Measurements from ENCODE around the gene ZCCHC7.

The ZCCHC7 gene

DNA sequence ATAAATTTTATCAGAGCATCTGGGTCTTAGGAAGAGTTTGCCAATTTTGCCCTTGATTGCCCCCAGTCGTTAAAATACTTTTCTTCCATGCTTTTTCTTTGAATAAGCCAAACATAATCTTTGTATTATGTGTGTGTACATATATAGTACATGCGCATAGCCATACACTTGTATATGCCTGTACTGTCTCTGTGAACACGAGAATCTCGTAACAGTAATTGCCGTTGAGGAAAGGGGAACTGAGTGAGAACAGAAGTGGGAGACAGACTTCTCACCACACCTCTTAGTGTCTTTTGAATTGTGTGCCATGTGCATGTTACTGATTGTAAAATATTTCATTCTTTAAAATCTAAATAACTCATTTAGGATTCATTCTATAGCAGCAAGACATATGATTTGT is 222.5 kb downstream of the ZCCHC7 start:
- no peak for DNase-seq

DNA sequence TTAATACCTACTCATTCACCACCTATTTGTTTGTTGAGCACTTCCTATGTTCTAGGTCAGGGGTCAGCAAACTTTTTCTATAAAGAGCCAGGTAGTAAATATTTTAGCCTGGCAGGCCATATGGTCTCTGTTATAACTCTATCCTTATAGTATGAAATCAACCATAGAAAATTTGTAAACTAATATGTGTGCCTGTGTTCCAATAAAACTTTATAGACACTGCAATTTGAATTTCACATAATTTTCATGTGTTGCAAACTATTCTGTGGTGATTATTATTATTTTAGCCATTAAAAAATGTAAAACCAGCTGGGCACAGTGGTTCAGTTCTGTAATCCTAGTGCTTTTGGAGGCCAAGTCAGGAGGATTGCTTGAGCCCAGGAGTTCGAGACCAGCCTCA is 223.3 kb downstream of the ZCCHC7 start:
- DNase-seq: no peak

DNA sequence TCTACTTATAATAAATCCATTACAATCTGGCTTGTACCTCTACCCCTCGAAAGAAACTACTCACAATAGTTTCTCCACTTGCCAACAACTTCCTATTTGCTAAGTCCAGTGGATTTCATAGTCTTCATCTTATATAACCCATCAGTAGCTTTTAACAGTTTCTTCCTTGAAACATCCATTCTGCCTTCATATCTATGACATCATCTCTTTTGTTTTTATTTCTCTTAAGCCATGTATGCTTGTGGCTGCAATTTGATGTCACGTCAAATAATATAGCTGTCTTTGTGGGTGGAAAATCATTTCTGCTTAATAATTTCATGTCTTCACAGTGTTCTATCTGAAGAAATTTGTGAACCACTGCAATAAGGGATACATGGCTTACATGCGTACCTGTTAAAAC is 224.7 kb downstream of the ZCCHC7 start:
- no peak for DNase-seq

DNA sequence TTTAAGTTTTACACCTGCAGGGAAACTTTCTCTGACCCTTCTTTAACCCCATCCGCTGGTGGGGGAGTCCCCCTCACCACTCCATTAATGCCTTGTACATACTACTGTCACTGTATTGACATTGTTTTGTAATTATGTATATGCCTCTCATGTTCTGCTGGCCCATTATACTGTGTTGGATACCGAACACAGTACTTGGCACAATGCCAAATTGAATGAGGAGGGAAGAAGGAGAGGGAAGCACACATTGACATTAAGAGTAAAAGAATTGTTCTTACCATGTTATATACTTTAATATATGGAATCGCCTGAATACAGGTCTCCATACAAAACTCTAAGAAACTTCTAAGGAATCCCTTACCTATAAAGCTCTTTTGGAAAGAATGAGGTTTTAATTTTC is 228.5 kb downstream of the ZCCHC7 start:
- DNase-seq: no peak

DNA sequence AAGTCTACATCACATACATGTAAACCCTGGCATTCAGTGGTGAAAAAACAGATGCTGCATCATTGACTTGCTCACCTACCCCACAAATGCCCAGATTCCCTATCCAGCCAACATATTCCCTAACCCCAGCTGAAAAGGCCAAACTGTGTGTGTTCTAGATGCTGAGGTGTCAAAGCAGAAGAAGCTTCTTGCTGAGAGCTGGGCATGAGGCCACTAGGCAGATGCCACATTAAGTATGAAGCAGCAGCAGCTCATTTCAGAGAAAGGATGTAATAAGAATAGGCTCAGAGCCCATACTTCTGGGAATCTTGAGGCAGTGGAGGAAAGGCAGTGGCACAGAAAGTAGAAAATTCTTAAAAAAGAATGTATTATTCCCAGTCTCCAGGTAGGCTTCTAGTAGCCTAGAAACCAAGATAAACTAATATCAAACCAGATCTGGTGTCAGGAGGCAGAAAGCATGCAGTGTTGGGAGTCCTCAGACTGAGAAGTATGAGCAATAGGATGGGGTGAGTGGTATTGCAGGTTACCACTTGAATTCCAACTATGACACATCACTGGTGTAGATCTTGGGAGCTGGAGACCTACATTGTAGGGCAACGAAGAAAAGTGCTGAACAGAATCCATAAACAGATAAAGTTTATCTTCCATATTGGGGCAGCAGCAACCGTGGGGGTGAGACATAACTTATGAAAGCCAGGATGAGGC is 230.3 kb downstream of the ZCCHC7 start:
- DNase-seq: no peak

DNA sequence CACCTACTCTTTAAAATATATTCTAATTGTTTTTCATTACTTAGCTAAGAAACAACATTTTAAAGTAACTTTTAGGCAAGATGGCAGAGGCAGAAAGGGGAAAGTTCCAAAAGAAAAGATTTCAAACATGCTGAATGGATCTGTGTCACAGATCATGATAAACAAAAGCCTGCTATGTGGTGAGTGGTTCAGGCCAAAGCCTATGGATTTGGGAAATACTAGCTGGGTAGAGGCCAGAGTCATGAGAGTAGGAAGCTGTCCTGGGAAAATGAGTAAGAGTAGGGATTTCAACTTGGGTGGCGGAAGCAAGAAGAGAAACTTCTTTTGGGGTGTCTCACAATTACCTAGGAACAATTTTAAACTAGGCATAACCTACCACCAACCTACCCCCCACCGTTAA is 233.4 kb downstream of the ZCCHC7 start:
- no peak for DNase-seq

DNA sequence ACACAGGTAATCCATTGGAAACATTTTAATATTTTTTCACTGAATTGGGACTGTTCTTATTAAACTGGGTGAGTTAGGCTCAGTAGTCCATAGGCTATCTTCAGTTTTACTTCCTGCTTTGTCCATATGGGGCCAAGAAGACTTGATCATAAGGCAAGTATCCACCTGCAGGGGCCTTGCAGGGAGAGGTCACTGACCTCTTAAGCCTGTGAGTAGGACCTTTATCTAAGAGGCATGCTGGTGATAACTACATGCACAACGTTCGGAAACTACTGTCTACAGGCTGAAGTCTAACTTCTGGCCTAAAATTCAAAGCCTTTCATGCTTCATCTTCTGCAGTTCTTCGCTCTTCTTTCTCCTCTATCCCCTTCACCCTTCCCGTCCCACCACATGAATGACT is 242.1 kb downstream of the ZCCHC7 start:
- no peak for DNase-seq

DNA sequence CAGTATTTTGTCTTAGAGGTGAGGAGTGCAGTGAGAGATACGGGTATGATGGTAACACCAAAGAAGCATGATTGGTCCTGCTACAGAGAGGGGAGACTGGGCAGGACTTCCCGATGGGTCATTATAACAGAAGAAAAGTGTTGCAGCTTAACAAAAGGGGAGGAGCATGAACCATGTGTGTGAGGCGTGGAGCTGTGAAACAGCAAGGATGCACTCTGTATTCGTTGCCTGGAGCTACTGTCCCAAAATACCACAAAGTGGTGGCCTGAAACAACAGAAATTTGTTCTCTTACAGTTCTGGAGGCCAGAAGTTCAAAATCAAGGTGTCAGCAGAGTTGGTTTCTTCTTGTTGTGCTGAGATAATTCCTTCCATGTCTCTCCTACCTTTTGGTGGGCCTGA is 242.8 kb downstream of the ZCCHC7 start:
- no peak for DNase-seq

DNA sequence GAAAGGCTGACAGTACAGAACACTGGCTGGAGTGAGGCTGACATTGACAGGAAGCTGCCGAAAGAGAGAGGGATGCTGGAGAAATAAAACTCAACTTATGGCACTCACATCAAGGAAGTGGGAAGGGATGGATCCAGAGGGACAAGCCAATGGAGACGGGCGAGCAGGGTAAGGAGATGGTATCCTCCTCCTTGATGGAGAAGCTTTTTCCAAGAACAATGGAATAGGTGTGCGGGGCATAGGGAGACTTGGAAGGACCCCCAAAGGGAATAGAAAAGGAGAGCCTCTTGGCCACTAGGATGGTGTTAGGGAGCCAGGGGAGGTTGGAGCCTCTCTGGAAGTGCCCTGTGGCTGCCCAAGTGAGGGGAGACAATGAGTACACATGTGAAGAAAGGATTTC is 243.8 kb downstream of the ZCCHC7 start:
- DNase-seq: no peak

DNA sequence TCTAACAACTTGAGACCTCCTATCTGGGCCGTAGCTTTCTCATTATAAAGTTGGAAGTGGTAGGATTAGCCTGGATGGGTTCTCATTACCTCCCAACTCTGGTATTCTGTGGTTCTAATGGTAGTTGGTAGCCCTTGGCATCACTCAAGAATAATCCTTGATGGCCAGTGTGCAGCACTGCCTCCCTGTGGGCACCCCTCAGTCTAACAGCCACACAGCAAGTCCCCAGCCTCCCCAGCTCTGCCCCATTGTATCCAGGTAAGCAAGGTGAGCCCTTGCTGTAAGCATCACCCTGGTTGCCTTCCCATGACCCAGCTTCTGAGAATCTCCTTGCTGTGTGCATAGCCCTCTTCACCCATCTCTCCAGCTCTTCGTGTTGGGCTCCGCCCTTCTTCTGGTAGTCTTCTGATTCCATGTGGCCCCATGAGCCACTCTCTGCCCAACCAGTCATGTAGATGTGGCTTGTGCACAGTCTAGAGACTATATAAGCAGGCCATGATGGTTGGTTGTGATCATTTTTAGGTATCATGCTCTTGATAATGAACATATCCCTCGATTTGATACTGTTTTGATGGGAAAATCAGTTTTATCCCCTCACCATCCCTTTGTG is 244.5 kb downstream of the ZCCHC7 start:
- DNase-seq: peak in 1 of 6 experiments; percentile 3

DNA sequence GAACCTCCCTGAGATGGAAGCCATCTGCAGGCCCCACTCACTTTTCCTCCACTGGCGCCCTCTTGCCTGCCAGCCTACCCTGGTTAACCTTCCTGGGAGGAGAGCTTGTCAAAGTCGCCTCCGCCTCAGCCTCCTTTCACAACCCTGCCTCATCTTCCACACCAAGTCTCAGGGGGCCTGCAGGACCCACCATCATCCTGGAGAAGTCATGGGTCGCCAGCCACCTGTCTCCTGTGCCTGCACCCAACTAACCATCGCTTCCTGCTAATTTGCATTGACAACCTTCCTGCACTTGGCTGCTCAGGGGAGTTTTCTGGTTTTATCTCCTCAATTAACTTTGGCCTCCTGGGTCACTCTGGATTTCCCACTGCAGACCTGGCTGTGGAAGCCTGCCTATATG is 249.3 kb downstream of the ZCCHC7 start:
- no peak for DNase-seq

DNA sequence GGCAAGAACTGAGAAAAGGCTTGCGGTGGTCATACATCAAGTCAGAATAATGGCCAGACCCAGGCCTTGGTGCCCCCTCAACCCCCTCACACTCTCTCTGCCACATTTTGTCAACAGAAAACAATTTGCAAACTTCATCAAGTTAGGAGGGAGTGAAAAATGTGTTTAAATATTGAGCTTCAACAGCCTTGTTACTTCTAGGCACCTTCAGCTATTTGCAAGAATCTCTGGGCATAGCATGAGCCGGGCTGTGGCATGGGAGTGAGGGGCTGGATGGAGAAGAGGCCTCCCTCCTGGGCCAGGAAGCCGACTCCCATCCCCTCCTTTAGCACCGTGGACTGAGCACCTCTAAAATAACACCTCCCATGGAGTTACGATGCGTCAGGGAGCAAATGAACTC is 249.9 kb downstream of the ZCCHC7 start:
- DNase-seq: no peak

DNA sequence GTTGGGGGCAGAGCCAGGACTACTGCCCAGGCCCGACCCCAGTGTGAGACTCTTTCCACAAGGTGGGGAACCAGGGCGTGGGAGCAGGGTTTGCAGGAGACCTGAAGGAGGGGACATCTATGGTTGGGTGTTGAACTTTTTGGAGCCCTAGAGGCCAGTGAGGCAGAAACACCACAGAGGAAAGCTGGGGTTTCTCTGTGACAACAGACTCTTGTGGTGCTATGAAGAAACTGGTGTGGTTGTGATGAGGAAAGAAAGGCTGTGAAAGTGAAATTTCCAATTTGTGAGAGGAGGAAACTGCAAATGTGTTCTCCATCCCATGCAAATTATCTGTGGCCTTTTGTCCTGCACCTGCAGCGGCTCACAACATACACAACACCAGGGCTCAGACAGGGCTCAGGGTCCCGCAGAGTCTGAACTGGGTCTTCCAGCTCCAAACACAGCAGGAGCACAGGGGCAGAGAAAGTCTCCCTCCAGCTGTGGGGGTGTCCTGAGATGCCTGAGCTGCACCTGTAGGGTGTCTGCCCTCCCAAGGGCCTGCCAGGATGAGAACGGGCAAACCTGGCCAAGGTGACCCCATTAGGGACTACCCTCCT is 250.7 kb downstream of the ZCCHC7 start:
- DNase-seq: no peak

DNA sequence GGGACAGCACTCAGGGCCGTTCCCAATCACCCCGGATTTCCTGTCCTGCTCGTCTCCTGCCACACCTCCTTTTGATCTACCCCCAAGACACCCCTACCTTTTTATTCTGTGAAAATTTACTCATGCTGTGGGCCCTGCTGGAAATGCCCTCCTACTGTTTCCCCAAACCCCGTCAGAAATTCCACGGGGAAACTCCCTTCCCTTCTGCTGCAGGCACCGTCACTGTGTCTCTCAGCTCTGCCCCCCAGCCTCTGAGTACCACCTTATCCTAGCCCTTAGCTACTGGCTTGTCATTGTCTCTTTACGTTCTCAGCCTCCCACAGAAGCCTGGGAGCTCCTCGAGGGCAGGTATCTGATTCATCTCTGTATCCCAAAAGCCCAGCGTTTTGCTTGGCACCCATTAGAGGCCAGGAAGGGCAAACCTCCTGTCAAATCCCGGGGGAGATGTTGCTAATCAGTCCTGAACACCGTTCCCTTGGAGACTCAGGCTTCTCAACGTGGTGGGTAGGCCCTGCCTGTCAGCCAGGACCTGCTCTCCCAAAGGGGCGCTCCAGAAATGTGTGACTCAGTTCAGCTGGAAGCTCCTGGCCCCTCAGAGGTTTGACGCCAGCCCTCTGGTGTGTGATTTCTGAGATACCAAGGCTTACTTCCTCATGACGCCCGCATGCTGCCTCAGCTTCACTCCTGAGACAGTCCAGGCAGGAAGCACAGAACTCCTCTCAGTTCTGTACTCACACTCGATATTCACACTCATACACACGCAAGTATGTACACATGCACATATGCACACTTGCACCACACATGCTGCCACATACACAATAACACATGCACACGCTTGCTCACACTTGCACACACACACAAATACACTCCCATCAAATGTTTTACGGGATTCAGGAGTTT is 251.4 kb downstream of the ZCCHC7 start:
- no peak for DNase-seq

DNA sequence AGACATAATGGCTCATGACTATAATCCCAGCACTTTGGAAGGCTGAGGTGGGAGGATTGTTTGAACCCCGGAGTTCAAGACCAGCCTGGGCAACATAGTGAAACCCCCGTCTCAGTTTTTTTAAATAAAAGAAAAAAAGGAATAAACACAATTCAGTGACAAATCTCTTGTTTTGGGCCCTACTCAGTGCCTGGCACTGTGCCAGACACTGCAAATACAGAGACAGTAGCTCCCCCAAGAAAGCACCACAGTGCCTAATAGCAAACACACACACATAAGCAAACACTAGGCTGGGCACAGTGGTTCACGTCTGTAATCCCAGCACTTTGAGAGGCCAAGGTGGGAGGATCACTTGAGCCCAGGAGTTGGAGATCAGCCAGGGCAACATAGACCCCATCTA is 252.5 kb downstream of the ZCCHC7 start:
- no peak for DNase-seq

DNA sequence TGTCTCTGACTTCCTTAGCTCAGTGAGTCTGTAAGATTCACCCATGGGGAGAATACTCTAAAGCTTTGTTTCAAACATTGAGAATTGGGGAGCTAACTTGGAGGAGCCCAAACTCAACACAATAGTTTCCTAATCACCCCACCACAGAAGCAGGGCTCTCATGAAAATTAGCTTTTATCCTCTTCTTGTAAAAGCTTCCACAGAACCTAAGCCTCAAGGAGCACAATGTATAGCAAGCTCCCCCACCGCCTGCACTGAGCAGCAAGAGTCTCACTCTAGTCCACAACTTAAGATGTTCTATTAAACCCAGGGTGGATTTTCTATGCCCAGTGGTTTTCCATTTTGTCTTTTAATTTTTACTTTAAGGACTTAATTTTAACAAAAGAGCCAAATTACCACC is 253.2 kb downstream of the ZCCHC7 start:
- DNase-seq: no peak

DNA sequence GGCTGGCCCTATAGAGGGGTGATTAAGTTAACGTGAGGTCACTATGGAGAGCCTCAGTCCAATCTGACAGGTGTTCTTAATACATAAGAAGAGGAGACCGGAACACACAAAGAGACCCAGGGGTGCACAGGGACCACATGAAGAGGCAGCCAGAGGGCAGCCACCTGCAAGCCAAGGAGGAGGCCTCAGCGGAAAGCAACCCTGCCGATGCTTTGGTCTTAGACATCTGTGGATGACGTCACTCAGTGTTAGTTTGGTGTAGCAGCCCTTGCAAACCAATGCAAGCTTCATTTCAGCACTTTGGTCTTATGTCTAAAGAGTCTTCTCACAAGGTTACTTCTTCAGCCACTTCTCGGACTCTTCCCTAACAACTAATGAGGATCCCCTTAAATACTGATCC is 254.5 kb downstream of the ZCCHC7 start:
- no peak for DNase-seq

DNA sequence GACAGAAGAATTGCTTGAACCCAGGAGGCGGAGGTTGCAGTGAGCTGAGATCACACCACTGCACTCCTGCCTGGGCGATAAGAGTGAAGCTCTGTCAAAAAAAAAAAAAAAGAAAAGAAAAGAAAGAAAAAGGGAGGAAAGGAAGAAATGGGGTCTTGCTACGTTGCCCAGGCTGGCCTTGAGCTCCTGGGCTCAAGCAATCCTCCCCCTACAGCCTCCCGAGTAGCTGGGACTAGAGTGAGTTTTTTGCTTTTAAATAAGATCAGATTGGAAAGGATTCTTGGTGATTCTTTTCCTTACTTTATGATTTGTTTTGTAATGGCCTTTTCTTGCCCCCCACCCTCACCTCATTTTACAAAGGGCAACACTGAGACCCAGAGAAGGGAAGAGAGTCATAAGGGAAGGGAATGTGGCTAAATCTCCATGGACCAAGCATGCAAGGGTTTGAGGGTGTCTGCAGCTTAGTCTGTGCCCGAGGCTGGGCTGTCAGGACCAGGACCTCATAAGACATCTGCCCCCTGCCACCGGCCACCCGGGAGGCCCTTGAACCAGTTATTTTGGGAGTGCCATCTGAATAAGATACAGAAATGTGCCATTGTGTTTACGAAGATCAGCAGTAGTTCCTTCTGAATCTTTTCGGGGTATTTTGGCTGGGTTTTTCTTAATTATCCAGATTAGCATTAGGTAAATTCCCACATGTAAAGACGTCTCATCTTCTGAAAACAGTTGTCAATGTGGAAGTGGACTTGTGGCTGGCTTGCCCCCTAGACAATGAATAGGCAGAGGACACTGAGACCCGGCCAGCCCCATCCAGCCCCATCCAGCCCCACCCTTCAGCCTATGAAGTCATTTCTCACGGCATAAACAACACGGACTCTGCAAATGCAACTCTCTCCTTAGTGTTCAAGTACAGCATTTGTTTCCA is 257.6 kb downstream of the ZCCHC7 start:
- no peak for DNase-seq

DNA sequence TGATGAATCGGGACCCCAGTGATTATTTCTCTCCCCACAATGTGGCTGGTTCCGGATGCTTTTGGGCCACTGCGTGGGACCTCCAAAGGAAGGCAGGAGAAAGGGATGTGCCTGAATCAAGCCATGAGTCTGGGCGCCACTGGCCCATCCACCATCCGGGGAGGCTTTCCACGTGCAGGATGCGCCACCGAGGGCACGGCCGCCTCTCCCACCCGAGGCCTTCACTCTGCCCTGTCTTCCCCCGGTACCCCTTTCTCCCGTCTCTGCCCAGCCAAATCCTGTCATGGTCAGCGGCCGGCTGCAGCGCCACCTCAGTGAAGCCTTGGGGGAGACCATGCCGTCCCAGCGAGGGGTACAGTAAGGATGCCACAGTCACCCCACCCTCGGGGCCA is 258.2 kb downstream of the ZCCHC7 start:
- DNase-seq: no peak

DNA sequence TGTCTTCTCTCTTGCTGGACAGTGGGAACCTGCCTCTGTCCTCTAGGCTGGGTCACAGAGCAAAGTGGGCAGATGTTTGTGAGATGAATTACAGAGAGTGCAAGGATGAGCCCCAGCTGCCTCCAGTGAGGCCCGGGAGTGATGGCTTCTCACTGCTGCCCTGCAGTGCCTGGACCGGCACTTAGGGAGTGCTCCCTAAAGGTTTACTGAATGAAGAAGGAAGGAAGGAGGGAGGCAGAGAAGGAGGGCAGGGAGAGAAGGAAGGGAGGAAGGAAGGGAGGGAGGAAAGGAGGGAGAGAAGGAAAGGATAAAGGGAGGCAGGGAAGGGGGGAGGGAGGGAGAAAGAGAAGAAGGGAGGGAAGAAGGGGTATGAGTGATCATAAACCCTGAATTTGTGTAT is 259.5 kb downstream of the ZCCHC7 start:
- DNase-seq: no peak

DNA sequence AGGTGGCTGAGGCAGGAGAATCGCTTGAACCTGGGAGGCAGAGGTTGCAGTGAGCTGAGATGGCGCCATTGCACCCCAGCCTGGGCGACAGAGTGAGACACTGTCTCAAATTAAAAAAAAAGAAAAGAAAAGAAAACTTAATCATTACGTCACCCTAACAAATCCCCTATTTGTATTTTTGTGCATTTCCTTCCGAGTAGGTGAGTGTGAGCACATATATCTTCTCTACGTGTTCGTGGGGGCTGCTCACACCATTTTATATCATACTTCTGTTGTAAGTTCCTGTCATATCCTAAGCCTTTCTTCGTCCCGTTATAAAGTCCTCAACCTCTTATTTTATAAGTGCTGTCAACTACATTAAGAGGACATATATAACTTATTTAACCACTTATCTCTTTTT is 260.2 kb downstream of the ZCCHC7 start:
- DNase-seq: no peak

DNA sequence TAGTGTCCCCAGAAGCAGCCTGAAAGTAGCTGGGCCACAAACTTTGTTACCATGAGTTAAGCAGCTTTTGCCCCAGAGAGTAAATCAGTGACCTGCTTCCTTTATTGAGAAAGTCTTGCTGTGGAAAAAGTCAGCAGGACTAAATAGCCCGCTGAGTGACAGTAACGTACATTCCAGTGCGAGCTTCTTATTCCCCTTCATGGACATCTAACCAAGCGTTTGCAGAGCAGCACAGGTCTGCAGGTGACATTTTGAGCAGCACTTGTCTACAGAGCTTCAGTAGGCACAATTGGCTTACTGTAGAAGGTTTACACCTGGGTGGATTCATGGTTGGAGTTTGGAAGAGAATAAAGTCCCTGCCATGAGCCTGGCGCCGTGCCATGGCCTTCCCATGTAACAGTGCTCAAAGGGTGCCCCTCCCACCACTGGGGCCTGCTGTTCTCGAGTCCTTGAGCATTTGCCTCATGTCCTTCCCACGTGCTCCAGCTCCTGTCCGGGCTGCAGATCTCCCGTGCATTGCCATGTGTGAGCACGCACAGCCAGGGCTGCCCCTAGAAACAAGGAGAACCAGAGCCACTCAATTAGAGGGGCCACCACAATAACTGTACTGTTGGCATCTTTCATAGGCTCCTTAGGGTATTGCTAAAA is 260.8 kb downstream of the ZCCHC7 start:
- DNase-seq: no peak

All from stimulated activated naive CD4-positive, alpha-beta T cell (primary cell).